T47D (cell line): Measurements from ENCODE around the gene HES5.

Experiments
- DNase-seq, 2 experiments: peaks; one replicate each; pipeline versions ENCODE4 v3.0.0 to v3.0.0-alpha.2; 2011 to 2012; ENCODE audit warnings: low read depth in 1 of 2, low spot score in 1 of 2
- JUND ChIP-seq: IDR thresholded peaks from 2 replicates; pipeline ENCODE4 v1.6.1; 2012; ENCODE audit warnings: low read depth
- in situ Hi-C: cut with HindIII; loops from 2 replicates; pipeline ENCODE4 v1.10.0; 2016; ENCODE audit warnings: low sequenced_read_pairs, low pct_unique_long_range_greater_than_20kb

Gene HES5

GRCh38 chr1:2528611-2528965 is 1.5 kb downstream of the HES5 start:
- in situ Hi-C loops, result no loop called here
- DNase-seq, result no peak
- no peak for TF ChIP-seq JUND

GRCh38 chr1:2528016-2528415 is 2.0 kb downstream of the HES5 start:
- in situ Hi-C loops, result no loop called here
- DNase-seq, result peak in 1 of 2 experiments; percentile 21
- TF ChIP-seq JUND, result no peak

- DNase-seq, result no peak
- in situ Hi-C loops, result no loop called here
- no peak for TF ChIP-seq JUND
Measured at GRCh38 chr1:2527556-2527860, 2.6 kb downstream of the HES5 start.

- in situ Hi-C loops, result no loop called here
- DNase-seq, result no peak
- TF ChIP-seq JUND, result no peak
Measured at GRCh38 chr1:2526824-2527555, 3.1 kb downstream of the HES5 start.

GRCh38 chr1:2525920-2526823 is 3.9 kb downstream of the HES5 start, which contains the start of gene PANK4:
Gene PANK4 (minus strand): TSS chr1:2526596. CDS start chr1:2526587, 9 bp downstream.
- TF ChIP-seq JUND, result no peak
- in situ Hi-C loops, result no loop called here
- DNase-seq, result peak; percentile 92 to 94

GRCh38 chr1:2525572-2525919 is 4.5 kb downstream of the HES5 start:
- no peak for TF ChIP-seq JUND
- no peak for DNase-seq
- in situ Hi-C loops, result no loop called here

GRCh38 chr1:2523891-2524609 is 6.0 kb downstream of the HES5 start:
- no peak for TF ChIP-seq JUND
- DNase-seq, result no peak
- in situ Hi-C loops, result no loop called here

- TF ChIP-seq JUND, result no peak
- DNase-seq, result no peak
- in situ Hi-C loops, result no loop called here
Measured at GRCh38 chr1:2523191-2523890, 6.7 kb downstream of the HES5 start.

- in situ Hi-C loops, result no loop called here
- DNase-seq, result no peak
- TF ChIP-seq JUND, result no peak
Measured at GRCh38 chr1:2522230-2522629, 7.8 kb downstream of the HES5 start.

- TF ChIP-seq JUND, result no peak
- in situ Hi-C loops, result no loop called here
- DNase-seq, result no peak
Measured at GRCh38 chr1:2520806-2521205, 9.3 kb downstream of the HES5 start.

- TF ChIP-seq JUND, result no peak
- in situ Hi-C loops, result no loop called here
- DNase-seq, result no peak
Measured at GRCh38 chr1:2520206-2520605, 9.9 kb downstream of the HES5 start.

- DNase-seq, result no peak
- no peak for TF ChIP-seq JUND
- in situ Hi-C loops, result no loop called here
Measured at GRCh38 chr1:2519729-2520128, 10.3 kb downstream of the HES5 start.
